OCI-M2 (cell line): ENCODE data around the gene STKLD1.
"Not testable (repeated sequence)": the region's sequence is repeated elsewhere in the genome, so short reads cannot be mapped to it uniquely, and the experiment has no call there.

Experiments used
- DNase-seq: peaks from one replicate; lab custom pipeline; 2025; ENCODE audit not compliant: unreplicated experiment; lab: John Stamatoyannopoulos, UW

Gene STKLD1

DNA sequence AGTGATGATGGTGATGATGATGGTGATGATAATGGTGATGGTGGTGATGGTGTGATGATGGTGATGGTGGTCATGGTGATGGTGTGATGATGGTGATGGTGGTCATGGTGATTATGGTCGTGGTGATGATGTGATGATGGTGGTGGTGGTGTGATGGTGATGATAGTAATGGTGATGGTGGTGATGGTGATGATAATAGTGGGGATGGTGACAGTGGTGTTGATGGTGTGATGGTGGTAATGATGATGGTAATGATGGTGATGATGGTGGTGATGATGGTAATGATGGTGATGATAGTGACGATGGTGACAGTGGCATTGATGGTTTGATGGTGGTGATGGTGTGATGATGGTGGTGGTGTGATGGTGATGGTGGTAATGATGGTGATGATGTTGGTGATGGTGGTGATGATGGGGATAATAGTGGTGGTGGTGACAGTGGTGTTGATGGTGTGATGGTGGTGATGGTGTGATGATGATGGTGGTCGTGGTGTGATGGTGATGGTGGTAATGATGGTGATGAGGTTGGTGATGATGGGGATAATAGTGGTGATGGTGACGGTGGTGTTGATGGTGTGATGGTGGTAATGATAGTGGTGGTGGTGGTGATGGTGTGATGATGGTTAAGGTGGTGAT lies 6.5 kb downstream of the STKLD1 start:
- no peak for DNase-seq

DNA sequence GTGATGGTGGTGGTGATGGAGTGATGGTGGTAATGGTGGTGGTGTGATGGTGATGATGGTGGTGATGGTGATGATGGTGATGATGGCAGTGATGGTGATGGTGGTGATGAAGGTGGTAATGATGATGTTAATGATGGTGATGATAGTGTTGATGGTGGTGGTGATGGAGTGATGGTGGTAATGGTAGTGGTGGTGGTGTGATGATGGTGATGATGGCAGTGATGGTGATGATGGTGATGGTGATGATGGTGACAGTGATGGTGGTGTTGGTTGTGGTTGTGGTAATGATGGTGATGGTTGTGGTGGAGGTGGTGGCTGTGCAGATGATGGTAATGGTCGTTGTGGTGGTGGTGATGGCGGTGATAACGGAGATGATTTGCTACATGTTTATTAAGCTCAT lies 7.3 kb downstream of the STKLD1 start:
- DNase-seq, result no peak

DNA sequence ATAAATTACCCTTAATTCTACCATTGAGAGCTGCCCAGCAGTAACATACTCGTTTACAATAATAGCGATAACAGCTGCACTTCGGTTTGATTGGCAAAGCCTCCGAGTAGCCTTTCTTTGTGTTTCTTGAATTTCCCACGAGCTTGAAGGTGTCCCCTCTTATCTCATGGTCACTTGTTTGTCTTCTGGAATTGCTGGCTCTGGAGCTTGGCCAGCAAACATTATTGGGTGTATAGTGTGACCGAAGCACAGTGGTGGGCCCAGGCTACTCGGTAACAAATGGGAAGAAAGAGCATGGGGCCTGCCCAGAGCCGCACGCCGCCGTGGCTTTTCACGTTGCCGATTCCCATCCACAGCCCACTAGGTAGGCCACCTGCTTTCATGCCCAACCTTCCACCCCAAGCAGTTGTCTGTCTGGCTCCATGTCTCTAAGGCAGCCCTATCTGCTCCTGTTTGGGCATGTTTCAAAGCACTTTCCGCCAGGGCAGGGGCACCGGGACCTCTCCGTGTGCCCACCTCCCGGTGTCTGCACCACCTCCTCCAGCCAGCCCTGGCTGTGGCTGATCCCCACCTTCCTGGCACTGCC lies 8.7 kb downstream of the STKLD1 start:
- no peak for DNase-seq

DNA sequence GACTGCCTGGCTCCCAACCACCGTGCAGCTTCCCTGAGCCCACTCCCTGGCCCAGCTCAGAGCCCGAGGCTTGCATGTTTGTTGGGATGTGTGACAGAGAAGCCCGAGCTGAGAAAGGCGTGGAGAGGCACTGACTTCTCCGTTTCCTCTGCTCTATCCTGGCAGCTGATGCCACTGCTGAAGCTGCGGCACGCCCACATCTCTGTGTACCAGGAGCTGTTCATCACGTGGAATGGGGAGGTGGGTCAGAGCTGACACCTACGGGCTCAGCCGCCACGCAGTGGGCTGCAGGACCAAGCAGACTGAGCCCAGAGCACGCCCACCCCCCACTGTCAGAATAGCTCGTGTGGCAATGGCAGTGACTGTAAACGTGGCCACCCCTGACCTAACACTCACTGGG lies 9.3 kb downstream of the STKLD1 start:
- DNase-seq, result no peak

DNA sequence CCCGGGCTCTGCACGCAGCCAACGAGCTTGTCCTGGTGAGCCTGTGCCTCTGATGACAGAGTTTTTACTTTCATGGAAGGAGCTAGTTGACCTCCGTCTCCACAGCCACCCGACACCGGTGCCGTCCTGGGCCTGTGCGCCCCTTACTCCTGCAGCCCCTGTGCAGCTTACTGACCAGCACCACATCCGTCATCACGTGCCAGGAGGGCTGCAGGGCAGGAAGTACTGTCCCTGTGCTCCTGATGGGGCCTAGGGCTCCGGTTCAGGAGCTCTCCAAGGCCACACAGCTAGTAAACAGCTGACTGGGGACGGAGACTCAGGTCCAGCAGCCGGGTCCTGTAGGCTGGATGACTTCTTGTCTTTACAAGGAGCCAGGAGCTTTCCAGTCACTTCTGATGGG lies 10.2 kb downstream of the STKLD1 start:
- DNase-seq, result no peak

DNA sequence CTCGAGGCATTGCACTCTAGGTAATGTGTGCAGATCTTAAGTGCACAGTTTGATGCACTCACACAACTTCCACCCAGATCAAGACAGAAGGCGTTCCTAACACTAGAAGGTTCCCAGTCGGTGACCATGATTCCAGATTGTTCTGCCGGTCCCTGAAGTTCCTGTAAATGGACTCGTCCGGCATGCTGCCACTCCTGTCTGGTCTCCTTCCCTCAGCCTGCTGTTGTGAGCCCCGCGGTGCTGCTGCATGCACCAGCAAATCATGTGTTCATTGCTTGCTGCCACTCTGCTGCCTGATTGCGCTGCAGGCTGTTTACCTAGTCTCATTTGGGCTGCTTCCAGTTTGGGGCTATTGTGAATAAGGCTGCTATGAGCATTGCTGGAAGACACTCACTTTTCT lies 11.5 kb downstream of the STKLD1 start:
- no peak for DNase-seq

DNA sequence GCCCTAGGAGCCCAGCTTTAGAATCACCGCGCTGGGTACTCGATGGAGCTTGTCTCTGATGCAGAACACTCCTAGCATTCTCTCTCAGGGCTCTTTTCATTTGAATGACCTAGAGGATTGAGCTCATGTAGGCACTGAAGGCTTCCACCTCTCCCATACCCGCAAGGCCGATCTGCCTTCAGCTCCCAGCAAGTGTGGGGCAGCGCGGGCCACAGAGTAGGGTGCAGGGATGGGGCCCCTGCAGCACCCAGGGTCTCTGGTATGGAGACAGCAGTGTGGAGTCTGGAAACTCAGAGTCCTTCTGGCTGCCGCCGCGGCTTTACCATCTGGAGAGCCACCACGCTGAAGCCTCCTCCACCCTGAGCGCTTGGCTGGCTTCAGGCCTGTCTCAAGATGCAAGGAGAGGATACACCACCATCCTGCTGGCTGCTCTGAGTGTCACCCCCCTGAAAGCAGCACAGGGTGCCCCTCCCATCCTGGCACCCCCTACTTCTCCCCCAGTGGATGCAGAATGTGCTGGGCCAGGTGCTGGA lies 12.9 kb downstream of the STKLD1 start:
- DNase-seq, result no peak

DNA sequence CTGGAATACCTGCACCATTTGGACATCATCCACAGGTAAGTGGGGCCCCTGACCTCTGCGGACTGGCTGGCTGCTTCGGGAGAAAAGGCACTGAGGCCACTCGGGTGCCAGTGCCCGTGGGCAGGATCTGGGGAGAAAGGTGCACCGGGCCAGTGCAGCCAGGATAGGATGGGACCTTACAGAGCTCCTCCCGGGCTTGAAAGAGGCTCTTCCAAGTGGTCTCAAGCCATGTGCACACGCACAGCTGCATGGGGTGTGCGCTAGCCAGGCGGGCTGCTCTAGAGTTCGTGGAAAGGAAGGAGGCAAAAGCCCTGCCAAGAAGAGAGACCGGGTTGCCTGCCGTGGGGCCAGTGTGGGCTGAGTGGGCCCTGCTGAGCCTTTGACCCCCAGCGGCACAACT lies 13.4 kb downstream of the STKLD1 start:
- DNase-seq, result no peak

DNA sequence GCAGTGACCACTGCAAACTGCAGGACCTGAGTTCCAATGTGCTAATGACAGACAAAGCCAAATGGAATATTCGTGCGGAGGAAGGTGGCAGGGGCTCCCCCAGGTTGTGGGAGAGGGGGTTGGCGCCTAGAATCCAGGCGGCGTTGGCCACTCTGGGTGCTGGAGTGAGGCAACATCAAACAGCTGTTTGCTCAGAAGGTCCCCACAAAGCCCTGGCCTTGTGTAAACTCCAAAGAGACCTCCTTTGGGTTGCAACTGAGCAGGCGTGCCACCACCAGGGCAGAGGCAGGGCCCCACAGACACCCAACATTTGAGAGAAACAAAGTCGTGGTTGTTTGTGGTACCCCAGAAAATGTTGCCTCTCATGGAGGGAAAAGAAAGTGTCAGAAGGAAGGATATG lies 14.5 kb downstream of the STKLD1 start:
- DNase-seq, result no peak

DNA sequence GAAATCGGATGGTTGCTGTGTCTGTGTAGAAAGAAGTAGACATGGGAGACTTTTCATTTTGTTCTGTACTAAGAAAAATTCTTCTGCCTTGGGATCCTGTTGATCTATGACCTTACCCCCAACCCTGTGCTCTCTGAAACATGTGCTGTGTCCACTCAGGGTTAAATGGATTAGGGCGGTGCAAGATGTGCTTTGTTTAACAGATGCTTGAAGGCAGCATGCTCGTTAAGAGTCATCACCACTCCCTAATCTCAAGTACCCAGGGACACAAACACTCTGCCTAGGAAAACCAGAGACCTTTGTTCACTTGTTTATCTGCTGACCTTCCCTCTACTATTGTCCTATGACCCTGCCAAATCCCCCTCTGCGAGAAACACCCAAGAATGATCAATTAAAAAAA lies 15.3 kb downstream of the STKLD1 start:
- not testable (repeated sequence) for DNase-seq

DNA sequence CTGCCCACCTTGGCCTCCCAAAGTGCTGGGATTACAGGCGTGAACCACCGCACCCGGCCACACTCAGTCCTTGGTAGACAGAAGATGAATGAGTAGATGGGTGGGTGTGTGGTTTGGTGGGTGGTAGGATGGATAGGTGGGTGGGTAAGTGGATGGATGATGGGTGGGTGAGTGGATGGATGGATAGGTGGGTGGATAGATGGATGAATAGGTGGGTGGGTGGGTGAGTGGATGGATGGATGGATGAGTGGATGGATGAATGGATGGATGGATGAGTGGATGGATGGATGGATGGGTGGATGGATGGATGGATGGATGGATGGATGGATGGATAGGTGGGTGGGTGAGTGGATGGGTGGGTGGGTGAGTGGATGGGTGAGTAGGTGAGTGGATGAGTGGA lies 16.1 kb downstream of the STKLD1 start:
- DNase-seq, result not testable (repeated sequence)

DNA sequence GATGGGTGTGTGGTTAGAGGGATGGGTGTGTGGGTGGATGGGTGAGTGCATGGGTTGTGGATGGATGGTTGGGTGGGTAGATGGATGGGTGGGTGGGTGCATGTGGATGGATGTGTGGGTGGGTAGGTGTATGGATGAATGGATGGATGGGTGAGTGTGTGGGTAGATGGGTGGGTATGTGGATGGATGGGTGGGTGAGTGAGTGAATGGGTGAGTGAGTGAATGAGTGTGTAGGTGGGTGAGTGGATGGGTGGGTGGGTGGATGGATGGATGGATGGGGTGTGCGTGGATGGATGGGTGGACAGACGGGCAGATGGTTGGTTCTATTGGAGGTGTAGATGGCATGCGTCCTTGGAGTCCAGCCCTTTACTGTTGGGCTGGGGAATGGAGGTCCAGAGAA lies 17.2 kb downstream of the STKLD1 start:
- DNase-seq, result no peak

DNA sequence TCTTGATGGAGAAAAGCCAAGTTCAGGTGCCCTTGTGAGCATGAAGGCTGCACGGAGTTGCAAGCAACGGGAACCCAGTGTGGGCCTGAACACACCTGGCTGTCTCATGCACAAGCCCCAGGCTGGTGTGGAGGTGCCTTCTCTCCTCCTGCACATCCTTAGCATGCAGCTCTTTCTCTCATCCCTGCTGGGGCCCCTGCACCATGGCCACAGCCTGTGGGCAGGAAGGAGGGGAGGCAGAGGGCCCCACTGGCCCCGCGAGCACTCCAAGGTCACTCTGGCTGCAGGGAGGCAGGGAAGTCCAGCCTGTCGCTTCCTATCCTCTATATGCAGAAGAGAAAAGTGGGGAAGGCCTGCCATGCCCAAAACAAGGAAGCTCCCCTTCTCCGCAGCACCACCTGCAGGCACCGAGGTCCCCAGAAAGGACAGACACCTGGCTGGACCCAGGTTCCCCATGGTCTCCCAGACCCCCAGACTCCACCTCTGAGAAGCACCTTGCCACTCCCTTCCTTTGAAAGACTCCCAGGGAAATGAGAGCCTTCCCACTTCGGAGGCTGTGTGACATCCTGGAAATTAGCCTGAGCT lies 18.6 kb downstream of the STKLD1 start:
- DNase-seq, result no peak

DNA sequence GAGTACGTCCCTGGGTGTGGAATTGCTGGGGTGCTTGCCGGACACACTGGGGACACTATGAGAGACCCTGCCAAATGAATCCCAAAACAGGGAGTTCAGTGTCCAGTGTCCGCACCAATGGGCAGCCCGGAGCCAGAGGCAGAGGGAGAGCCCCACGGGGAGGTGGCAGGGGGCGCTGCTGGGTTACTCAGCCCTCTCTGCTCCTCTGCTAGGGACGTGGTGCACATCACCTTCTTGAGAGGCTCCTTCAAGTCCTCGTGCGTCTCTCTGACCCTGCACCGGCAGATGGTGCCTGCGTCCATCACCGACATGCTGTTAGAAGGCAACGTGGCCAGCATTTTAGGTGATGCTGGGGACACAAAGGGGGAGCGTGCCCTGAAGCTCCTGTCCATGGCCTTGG lies 20.8 kb downstream of the STKLD1 start:
- DNase-seq, result no peak

DNA sequence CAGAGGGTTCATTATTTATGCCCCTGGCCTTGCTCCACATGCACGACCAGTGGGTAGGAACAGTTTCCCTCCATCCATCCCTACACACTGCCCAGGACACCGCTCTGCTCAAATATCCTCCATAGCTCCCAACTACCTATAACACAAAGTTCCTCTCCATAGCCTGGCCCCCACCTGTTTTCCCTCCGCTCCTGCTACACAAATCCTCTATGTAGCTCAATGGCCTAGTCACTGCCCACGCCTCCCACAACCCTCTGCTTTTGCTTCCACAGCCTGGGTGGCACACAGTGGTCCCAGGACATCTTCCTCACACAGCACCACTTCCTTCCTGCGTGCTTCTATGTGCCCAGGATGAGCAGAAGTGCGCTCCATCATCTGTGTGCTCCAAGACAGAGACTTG lies 21.2 kb downstream of the STKLD1 start:
- no peak for DNase-seq

DNA sequence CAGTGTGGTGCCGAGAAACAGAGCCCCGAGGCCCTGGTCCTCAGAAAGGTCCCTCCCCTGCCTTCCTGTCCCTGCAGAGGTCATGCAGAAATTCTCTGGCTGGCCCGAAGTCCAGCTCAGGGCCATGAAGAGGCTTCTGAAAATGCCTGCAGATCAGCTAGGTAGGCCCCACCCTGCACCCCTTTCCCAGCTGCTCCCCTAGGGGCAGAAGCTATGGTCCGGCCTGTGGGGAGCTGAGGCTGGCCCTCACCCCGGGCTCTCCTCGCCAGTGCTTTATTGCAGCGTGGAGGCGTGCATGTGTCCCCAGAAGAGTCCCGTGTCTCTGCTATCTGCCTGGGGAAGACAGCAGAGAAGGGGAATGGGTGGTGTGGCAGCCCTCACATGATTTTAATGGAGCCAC lies 21.7 kb downstream of the STKLD1 start:
- no peak for DNase-seq

DNA sequence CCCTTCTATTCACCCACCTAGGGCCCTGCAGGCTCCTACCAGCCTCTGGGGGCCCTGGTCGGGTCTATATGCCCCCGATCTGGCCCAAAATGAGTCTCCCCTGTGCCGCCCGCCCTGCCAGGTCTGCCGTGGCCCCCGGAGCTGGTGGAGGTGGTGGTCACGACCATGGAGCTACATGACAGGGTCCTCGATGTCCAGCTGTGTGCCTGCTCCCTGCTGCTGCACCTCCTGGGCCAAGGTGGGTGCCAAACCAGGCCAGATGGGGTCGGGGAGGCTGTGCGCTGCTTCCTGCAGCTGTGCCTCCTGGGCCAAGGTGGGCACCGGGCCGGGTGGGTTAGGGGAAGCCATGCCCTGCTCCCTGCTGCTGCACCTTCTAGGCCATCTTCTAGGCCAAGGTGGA lies 24.1 kb downstream of the STKLD1 start:
- DNase-seq, result no peak

DNA sequence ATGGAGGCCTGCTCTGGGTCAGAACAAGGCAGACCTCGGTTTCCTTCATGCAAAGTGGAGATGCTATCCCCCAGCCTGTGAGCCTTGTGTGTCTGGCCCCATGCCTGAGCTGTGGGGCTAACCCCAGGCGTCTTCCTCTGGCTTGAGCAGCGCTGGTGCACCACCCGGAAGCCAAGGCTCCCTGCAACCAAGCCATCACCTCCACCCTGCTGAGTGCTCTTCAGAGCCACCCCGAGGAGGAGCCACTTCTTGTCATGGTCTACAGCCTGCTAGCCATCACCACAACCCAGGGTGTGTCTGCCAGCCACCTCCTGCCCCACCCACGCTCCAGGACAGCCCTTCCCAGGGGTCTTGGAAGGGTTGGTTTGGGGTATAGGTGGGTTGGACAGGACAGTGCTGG lies 25.4 kb downstream of the STKLD1 start:
- no peak for DNase-seq

DNA sequence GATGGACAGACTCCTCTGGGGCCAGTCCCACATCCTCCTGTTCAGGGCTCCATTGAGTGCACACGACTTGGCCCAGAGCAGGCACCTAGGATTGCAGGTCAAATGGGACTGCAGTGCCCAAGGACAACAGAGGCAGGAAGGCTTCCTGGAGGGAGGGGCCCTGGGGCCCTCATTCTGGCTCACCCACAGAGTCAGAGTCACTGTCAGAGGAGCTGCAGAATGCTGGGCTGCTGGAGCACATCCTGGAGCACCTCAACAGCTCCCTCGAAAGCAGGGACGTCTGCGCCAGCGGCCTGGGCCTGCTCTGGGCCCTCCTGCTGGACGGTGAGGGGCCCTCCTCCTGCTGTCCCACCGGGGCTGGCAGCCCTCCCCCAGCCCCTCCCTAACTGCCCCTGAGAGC lies 26.5 kb downstream of the STKLD1 start:
- DNase-seq, result no peak

DNA sequence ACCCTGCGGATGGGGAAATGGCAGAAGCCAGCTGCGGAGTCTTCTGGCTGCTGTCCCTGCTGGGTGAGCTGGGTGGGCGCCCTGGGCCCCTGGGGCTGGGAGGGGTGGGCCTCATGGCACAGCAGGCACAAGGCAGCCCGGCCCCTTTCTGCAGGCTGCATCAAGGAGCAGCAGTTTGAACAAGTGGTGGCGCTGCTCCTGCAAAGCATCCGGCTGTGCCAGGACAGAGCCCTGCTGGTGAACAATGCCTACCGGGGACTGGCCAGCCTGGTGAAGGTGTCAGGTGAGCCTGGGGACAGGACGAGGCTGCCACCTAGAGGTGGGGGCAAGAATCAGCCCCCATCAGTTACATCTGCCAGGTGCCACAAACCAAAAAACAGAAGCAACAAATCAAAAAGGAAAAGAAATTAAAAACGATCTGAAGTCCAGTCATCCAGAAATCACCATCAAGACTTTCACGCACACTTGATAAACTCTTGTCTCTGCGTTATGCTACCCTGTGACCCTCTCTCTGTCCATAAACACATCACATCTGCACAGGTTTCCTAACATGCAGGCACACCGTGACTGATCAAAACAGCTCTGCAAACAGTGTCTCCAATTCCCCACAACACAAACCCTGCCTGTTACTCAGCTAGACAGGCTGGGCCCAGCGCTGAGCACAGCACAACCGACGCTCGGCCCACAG lies 27.7 kb downstream of the STKLD1 start:
- no peak for DNase-seq

DNA sequence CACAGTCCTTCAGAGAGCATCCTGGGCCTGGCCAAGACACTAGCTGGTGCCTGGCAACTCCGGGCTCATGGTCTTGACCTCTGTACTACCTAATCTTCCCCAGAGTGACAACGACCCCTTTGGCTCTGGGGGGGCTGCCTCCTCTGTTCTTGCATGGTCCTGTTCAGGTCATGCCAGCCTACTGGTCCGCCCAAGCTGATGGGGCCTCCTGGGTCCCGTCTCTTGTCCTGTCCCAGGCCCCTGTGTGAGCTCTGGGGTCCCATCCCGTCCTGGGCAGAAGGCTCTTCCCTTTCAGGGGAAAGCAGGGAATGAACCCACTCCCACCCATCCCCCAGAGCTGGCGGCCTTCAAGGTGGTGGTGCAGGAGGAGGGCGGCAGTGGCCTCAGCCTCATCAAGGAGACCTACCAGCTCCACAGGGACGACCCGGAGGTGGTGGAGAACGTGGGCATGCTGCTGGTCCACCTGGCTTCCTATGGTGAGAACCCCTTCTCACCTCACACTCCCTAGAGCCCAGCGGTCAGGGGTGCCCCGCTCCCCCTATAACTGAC lies 28.4 kb downstream of the STKLD1 start:
- no peak for DNase-seq
